Measurements from ENCODE around the gene TMEM134. TPM values are rescaled to one million over a fixed set of nuclear protein-coding genes. Genes with fewer than 3 reads are reported as not detected.

TMEM134 gene
- total RNA-seq, 3 donors from 2014 or later = 37.8 to 54.2 (median 42.3) TPM

- DNase-seq (ENCODE audit: low spot score in 2 of 2) = no peak
- intact Hi-C loops (cut with DNase I; ENCODE audit: low total_unique reads) = no loop called here
- no peaks in the 10 kb centered on the region for H3K27me3 ChIP-seq
- H3K4me3 ChIP-seq = peak overlapping the region; percentile 50 to 74 (median 54)
- no peak for TF ChIP-seq POLR2A (IDR thresholded peaks at IDR 0.05)
- no peak for TF ChIP-seq POLR2AphosphoS5 (IDR thresholded peaks at IDR 0.05)
- no peak for TF ChIP-seq CTCF (IDR thresholded peaks at IDR 0.05)
- no peaks in the 10 kb centered on the region for H3K36me3 ChIP-seq
- H3K4me1 ChIP-seq = peaks cover 5 to 8% of the 10 kb centered on the region in 2 donors
- H3K27ac ChIP-seq = peak overlapping the region; percentile 95 to 98
- H3K9me3 ChIP-seq = no peaks in the 10 kb centered on the region
Observed at GRCh38 chr11:67465189-67465510, 3.9 kb downstream of the TMEM134 start.

GRCh38 chr11:67464411-67465188 is 4.5 kb downstream of the TMEM134 start:
- Histone ChIP-seq H3K36me3 (no peaks in the 10 kb centered on the region), H3K9me3 (no peaks in the 10 kb centered on the region), H3K4me3 (peak overlapping the region; percentile 50 to 74 (median 54)), H3K27me3 (no peaks in the 10 kb centered on the region), H3K27ac (peak overlapping the region; percentile 95 to 98), H3K4me1 (peaks cover 5 to 8% of the 10 kb centered on the region in 2 donors)
- TF ChIP-seq CTCF (IDR thresholded peaks at IDR 0.05) (no peak), POLR2AphosphoS5 (IDR thresholded peaks at IDR 0.05) (peak in 2 of 3 donors; percentile 40 to 55), POLR2A (IDR thresholded peaks at IDR 0.05) (peak; percentile 26)
- peak; percentile 84 to 92 for DNase-seq (ENCODE audit: low spot score in 2 of 2)
- intact Hi-C loops (cut with DNase I; ENCODE audit: low total_unique reads) = no loop called here

- peak; percentile 83 to 90 for DNase-seq (ENCODE audit: low spot score in 2 of 2)
- Histone ChIP-seq H3K36me3 (no peaks in the 10 kb centered on the region), H3K9me3 (no peaks in the 10 kb centered on the region), H3K27ac (peak overlapping the region; percentile 95 to 98), H3K4me1 (peaks cover 5 to 8% of the 10 kb centered on the region in 2 donors), H3K4me3 (peak overlapping the region; percentile 50 to 74 (median 54)), H3K27me3 (no peaks in the 10 kb centered on the region)
- intact Hi-C loops (cut with DNase I; ENCODE audit: low total_unique reads) = no loop called here
- TF ChIP-seq POLR2A (IDR thresholded peaks at IDR 0.05) (peak; percentile 18), CTCF (IDR thresholded peaks at IDR 0.05) (no peak), POLR2AphosphoS5 (IDR thresholded peaks at IDR 0.05) (peak in 1 of 3 donors; percentile 40)
Observed at GRCh38 chr11:67463680-67464410, 5.2 kb downstream of the TMEM134 start.

GRCh38 chr11:67463186-67463585 is 5.9 kb downstream of the TMEM134 start:
- Histone ChIP-seq H3K4me3 (no peak overlapping the region), H3K36me3 (no peaks in the 10 kb centered on the region), H3K27ac (peak overlapping the region in 1 of 2 donors; percentile 95), H3K4me1 (peaks cover 5 to 8% of the 10 kb centered on the region in 2 donors), H3K27me3 (no peaks in the 10 kb centered on the region), H3K9me3 (no peaks in the 10 kb centered on the region)
- TF ChIP-seq POLR2AphosphoS5 (IDR thresholded peaks at IDR 0.05) (no peak), CTCF (IDR thresholded peaks at IDR 0.05) (no peak), POLR2A (IDR thresholded peaks at IDR 0.05) (no peak)
- intact Hi-C loops (cut with DNase I; ENCODE audit: low total_unique reads) = no loop called here
- DNase-seq (ENCODE audit: low spot score in 2 of 2) = no peak

GRCh38 chr11:67458266-67458665 is 10.8 kb downstream of the TMEM134 start:
- Histone ChIP-seq H3K36me3 (no peaks in the 10 kb centered on the region), H3K9me3 (no peaks in the 10 kb centered on the region), H3K4me1 (no peaks in the 10 kb centered on the region), H3K4me3 (no peak overlapping the region), H3K27me3 (peaks cover 0 to 2% of the 10 kb centered on the region in 2 donors), H3K27ac (no peak overlapping the region)
- TF ChIP-seq POLR2A (IDR thresholded peaks at IDR 0.05) (no peak), CTCF (IDR thresholded peaks at IDR 0.05) (no peak), POLR2AphosphoS5 (IDR thresholded peaks at IDR 0.05) (no peak)
- no peak for DNase-seq (ENCODE audit: low spot score in 2 of 2)
- intact Hi-C loops (cut with DNase I; ENCODE audit: low total_unique reads) = no loop called here
